Right lobe of liver (tissue), 6 donors: Measurements from ENCODE around the gene MCEMP1. TPM values are rescaled to one million over a fixed set of nuclear protein-coding genes. Genes with fewer than 3 reads are reported as not detected.

ENCODE experiments used
- ATAC-seq, 4 donors: fragments of 200-7000 bp; cut with Tn5 transposase; one replicate each; pipeline ENCODE4 v1.9.1; 2020; ENCODE audit warnings: mild to moderate bottlenecking in 4 of 4, moderate library complexity in 4 of 4
- DNase-seq, 3 donors: peaks; one replicate each; pipeline ENCODE4 v3.0.0-alpha.2; 2020
- H3K27ac ChIP-seq, 3 donors: fragments of 200-600 bp; one replicate each; pipeline ENCODE4 v1.8.0; 2022
- H3K27me3 ChIP-seq, 2 donors: fragments of 200-600 bp; one replicate each; pipeline ENCODE4 v1.8.0; 2022
- H3K36me3 ChIP-seq, 4 donors: fragments of 200-600 bp; sonication (generic) in 1 of 4; one replicate each; pipeline versions ENCODE4 v1.5.1 to v1.8.0; 2017 to 2022; ENCODE audit warnings: control low read depth in 1 of 4
- H3K4me1 ChIP-seq, 4 donors: fragments of 200-600 bp; sonication (generic) in 1 of 4; one replicate each; pipeline versions ENCODE4 v1.5.1 to v1.8.0; 2017 to 2022; ENCODE audit warnings: control low read depth in 1 of 4
- H3K4me3 ChIP-seq, 3 donors: fragments of 200-600 bp; one replicate each; pipeline ENCODE4 v1.8.0; 2022
- H3K9me3 ChIP-seq, 4 donors: fragments of 200-600 bp; sonication (generic) in 1 of 4; one replicate each; pipeline versions ENCODE4 v1.5.1 to v1.8.0; 2017 to 2022; ENCODE audit warnings: control low read depth in 1 of 4
- POLR2A ChIP-seq: fragments of 450-650 bp; IDR thresholded peaks from one replicate; pipeline ENCODE4 v1.6.1; 2017; ENCODE audit warnings: antibody characterized with exemption, mild to moderate bottlenecking
- WGBS: methylation state at CpG from one replicate; pipeline ENCODE4 v1.1.6; 2018; ENCODE audit warnings: low coverage, low lambda C conversion rate; ENCODE audit not compliant: insufficient coverage; ENCODE audit errors: missing lambda C conversion rate; 5-methylcytosine and 5-hydroxymethylcytosine counted together
- intact Hi-C, 2 donors: fragments of 100-400 bp; cut with DNase I; formaldehyde crosslinking; loops; one replicate each; pipeline versions ENCODE4 v1.11.2 to v1.14.1; 2022
- total RNA-seq, 6 experiments: library from RNA; depleted of rRNA in 2 of 6; stranded (reverse); fragments of >200 nt in 2 of 6; fragmentation: NEBNext Ultra II Directional in 3 of 6; extraction: Animal tissue kit (Norgen Biotek cat#: 25700) in 3 of 6; gene quantifications; one replicate each; pipeline versions ENCODE4 v1.1.0 to v1.2.4, GENCODE V29; 2016 to 2023
- TF ChIP-seq, protein P1 (sequence below), 4 donors: fragments of 200-600 bp in 3 of 4; fragments of 450-650 bp in 1 of 4; IDR thresholded peaks; one replicate each; pipeline versions ENCODE4 v1.5.1 to v1.8.0; 2016 to 2022; ENCODE audit warnings: antibody characterized with exemption in 4 of 4, mild to moderate bottlenecking in 2 of 4
- donor health status: DM: no; HTN: yes; CAD: no.
- donor health status: DM: no; HTN: no; CAD: no.
- donor health status: DM: no; HTN: no; CAD: no.
- donor health status: DM: no; HTN: yes; CAD: no.
- donor health status: DM: no; HTN: yes; CAD: no.

The MCEMP1 gene
- total RNA-seq, 6 experiments from 2014 or later, result 0.11 to 0.86 (median 0.34) TPM

DNA sequence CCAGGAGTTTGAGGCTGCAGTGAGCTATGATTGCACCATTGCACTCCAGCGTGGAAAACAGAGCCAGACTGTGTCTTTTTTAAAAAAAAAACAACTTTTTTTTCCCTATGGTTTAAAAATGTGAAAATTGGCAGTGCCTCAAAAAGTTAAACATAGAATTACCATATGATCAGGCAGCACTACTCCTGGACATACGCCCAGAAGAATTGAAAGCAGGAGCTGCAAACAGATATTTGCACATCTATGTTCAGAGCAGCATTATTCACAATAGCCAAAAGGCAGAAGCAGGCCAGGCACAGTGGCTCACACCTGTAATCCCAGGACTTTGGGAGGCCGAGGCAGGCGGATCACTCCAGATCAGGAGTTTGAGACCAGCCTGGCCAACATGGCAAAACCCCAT, 11.8 kb upstream of the MCEMP1 start:
- Histone ChIP-seq H3K4me3 (no peak overlapping the region), H3K27me3 (no peaks in the 10 kb centered on the region), H3K4me1 (no peaks in the 10 kb centered on the region), H3K36me3 (no peaks in the 10 kb centered on the region), H3K27ac (no peak overlapping the region), H3K9me3 (no peaks in the 10 kb centered on the region)
- no peak for ATAC-seq
- intact Hi-C loops, result no loop called here
- no peak for DNase-seq
- WGBS, result 55% methylated on average over 4 of the region's 4 CpGs
- no peak for TF ChIP-seq POLR2A
- TF ChIP-seq, protein P1, sequence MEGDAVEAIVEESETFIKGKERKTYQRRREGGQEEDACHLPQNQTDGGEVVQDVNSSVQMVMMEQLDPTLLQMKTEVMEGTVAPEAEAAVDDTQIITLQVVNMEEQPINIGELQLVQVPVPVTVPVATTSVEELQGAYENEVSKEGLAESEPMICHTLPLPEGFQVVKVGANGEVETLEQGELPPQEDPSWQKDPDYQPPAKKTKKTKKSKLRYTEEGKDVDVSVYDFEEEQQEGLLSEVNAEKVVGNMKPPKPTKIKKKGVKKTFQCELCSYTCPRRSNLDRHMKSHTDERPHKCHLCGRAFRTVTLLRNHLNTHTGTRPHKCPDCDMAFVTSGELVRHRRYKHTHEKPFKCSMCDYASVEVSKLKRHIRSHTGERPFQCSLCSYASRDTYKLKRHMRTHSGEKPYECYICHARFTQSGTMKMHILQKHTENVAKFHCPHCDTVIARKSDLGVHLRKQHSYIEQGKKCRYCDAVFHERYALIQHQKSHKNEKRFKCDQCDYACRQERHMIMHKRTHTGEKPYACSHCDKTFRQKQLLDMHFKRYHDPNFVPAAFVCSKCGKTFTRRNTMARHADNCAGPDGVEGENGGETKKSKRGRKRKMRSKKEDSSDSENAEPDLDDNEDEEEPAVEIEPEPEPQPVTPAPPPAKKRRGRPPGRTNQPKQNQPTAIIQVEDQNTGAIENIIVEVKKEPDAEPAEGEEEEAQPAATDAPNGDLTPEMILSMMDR (IDR thresholded peaks at IDR 0.05), result no peak

DNA sequence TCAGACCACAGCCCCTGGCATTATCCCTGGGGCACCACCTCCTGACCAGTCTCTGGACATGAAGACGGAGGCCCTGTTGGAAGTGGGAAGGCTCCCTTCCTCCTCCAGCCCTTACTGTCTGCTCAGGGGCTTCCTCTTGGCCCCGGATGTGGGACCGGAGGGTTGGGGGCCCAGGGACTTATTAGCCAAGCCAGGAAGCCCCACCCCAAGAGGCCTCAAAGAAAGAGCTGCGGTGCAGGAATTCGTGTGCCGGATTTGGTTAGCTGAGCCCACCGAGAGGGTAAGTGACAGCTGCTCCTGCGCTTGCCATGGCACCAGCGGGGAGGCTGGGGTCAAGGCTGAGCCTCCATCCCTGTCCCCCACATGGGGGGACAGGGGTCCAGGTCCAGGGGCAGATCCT, 8.0 kb upstream of the MCEMP1 start, which contains the start of gene RETN:
RETN (plus strand) TSS at position 208 of the 400 bp plus-strand sequence. CDS start 278 bp downstream, outside the sequence.
- Histone ChIP-seq H3K9me3 (no peaks in the 10 kb centered on the region), H3K4me3 (no peak within 1 kb of the TSS), H3K36me3 (no peaks in the 10 kb centered on the region), H3K27me3 (no peaks in the 10 kb centered on the region), H3K4me1 (no peaks in the 10 kb centered on the region), H3K27ac (no peak within 1 kb of the TSS)
- TF ChIP-seq, protein P1 (IDR thresholded peaks at IDR 0.05), result no peak
- no peak for TF ChIP-seq POLR2A
- ATAC-seq (peak in 1 of 4 donors; percentile 32), DNase-seq (no peak)
- intact Hi-C loops, result no loop called here
- 50% methylated on average over 2 of the region's 9 CpGs for WGBS

- H3K27ac ChIP-seq, result no peak overlapping the region
- no peaks in the 10 kb centered on the region for H3K9me3 ChIP-seq
- TF ChIP-seq, protein P1 (IDR thresholded peaks at IDR 0.05), result no peak
- TF ChIP-seq POLR2A, result no peak
- WGBS, result 100% methylated on average over 1 of the region's 9 CpGs
- no peak for ATAC-seq
- H3K36me3 ChIP-seq, result no peaks in the 10 kb centered on the region
- DNase-seq, result no peak
- intact Hi-C loops, result no loop called here
- H3K4me1 ChIP-seq, result no peaks in the 10 kb centered on the region
- no peaks in the 10 kb centered on the region for H3K27me3 ChIP-seq
- H3K4me3 ChIP-seq, result no peak overlapping the region
Observed at GRCh38 chr19:7669641-7670040, 7.2 kb upstream of the MCEMP1 start.

DNA sequence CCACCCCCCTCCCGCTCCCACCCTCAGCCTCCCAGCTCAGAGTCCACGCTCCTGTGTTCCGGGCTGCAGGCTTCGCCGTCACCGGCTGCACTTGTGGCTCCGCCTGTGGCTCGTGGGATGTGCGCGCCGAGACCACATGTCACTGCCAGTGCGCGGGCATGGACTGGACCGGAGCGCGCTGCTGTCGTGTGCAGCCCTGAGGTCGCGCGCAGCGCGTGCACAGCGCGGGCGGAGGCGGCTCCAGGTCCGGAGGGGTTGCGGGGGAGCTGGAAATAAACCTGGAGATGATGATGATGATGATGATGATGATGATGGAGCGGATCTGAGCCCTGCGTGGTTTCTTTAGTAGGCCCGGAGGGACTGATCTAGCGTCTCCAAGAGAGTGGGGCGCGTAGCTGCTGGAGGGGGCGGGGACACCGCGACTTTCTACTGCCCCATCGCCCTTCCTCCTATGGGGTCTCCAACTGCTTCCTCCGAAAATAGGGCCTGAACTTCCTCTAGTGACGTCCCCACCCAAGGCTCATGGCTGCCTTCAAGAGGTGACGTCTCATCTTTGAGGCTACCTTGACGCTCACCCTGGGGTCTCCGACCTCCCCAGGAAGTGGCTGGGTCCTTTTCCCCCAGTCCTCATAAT, 6.6 kb upstream of the MCEMP1 start:
- ATAC-seq, result peak in 1 of 4 donors; percentile 19
- Histone ChIP-seq H3K27me3 (no peaks in the 10 kb centered on the region), H3K4me3 (no peak overlapping the region), H3K36me3 (no peaks in the 10 kb centered on the region), H3K4me1 (no peaks in the 10 kb centered on the region), H3K27ac (no peak overlapping the region), H3K9me3 (no peaks in the 10 kb centered on the region)
- no peak for TF ChIP-seq POLR2A
- TF ChIP-seq, protein P1 (IDR thresholded peaks at IDR 0.05), result no peak
- intact Hi-C loops, result no loop called here
- DNase-seq, result no peak
- 3% methylated on average over 13 of the region's 43 CpGs for WGBS
